NCI-H748 treated with DMSO at 0.1 percent for 48 hours (cell line): ENCODE measurements around the gene AGO3.

Experiments used
- DNase-seq: peaks from one replicate; lab custom pipeline; 2025; lab: John Stamatoyannopoulos, UW

The AGO3 gene

DNA sequence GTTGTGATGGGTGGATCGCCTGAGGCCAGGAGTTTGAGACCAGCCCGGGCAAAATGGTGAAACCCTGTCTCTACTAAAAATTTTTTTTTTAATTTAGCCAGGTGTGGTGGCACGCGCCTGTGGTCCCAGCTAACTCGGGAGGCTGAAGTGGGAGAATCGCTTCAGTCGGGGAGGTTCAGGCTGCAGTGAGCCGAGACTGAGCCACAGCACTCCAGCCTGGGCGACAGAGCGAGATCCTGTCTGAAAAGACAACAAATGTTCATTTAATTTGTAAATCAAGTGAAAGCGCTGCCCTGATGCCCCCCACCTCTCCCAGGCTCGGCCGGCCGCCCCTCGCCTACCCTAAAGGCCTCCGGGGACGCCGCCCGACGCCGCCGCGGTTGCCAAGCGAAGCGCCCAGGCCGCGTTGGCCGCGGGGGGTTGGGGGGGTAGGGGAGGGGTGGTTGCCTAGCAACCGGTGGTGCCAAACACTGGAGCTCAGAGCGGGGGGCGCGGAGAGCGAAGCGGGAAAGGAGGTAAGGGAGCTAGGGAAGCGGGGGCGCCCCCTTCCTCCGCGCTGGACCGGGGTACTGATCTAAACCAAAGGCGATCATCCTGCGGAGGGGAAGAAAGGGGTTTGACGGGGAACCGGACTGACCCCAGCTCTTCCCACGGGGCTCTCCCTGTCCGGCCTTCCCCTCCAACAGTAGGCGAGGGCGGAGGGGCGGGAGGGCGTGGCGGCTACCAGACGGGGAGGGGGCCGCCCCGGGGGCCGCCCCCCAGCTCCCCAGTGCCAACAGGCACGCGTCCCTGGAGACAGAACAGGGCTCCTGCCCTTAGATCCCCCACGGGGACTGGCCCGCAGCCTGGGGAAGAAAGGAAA is 153.0 kb downstream of the AGO3 start, which contains the start of gene TEKT2:
TEKT2 (plus strand) TSS at position 460 of the 862 bp plus-strand sequence. CDS start 828 bp downstream, outside the sequence.
- peak; percentile 50 for DNase-seq

DNA sequence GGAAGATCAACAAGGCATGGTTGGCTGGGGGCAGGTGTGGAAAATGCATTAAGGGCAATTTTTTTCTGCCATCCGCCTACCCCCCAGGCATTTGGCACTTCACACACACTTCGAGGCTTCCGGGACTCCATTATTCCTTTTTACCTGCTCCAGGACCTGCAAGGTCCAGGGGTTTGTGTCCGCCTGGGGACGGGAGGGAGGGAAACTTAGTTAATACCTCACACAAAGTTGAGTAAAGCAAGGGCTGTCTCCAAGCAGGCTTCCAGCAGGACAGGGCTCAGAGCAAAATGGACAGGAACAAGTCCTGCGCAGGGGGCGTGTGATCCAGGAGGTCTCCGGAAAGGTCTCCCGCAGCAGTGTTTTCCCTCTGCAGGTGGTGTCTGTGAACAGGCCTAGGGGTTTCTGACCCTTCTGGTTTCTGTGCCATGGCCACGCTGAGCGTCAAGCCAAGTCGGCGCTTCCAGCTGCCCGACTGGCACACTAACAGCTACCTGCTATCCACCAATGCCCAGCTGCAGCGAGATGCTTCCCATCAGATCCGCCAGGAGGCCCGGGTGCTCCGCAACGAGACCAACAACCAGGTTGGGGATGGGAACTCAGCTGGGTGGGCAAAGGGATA is 153.7 kb downstream of the AGO3 start:
- DNase-seq = no peak

DNA sequence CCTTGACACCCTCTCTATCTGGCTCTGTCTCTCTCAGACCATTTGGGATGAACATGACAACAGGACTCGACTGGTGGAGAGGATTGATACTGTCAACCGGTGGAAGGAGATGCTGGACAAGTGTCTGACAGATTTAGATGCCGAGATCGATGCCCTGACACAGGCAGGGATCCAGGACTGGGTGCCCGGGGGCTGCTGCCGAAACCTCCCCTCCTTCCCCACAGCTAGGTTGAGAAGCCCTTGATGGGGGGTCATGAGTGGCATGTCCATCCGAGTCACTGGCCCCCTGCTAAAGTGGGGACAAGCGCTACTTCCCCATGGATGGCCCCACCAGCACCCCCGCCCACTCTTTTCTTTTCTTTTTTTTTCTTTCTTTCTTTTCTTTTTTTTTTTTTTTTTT is 154.2 kb downstream of the AGO3 start:
- DNase-seq = no peak

DNA sequence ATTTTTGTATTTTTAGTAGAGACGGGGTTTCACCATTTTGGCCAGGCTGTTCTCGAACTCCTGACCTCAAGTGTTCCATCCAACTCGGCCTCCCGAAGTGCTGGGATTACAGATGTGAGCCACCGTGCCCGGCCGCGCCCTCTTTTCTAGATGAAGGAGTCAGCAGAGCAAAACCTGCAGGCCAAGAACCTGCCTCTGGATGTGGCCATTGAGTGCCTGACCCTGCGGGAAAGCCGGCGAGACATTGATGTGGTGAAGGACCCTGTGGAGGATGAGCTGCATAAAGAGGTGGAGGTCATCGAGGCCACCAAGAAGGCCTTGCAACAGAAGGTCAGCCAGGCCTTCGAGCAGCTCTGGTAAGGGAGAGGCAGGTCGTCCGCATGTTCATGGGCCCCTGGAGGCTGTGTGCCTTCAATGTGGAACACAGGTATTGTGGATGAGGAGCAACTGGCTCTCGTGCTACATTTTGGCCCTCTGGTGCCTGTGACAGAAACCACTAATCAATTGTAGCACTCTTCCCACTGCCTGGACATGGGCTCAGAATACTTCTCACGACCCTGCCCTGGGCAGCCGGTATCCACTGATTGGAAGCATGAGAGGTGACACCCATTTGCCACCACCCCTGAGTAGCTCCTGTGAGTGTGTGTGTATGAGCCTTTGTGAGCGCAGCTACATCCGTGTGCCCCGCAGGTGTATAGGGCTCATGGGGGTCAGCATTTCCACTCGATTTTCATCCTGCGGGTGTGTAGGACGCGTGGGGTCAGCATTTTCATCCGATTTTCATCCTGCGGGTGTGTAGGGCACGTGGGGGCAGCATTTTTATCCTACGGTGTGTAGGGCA is 155.0 kb downstream of the AGO3 start:
- no peak for DNase-seq

DNA sequence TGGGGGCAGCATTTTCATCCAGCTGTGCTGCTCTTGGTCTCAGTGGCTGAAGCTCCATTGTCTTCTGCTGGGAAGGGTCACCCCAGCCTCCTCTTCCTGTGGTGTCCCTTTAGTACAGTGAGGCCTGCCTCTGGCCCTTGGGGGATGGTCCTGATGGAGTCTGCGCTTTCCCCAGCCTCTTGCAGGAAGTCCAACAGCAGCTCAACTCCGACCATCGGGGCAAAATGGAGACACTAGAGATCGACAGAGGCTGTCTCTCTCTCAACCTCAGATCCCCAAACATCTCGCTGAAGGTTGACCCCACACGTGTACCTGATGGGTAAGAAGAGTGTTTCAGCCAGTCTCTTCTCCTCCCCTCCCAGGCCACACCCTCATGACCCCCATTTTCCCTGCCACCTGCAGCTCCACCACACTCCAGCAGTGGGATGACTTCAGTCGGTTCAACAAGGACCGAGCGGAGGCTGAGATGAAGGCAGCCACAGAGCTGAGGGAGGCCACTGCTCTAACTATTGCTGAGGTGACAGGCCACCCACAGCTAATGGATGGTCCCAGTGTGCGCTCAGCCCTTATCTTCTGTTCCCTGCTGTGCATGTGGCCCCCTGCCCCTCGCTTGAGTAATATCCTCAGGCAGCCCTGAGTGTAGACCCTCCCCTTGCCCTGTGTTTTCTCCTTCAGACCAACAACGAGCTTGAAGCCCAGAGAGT is 155.8 kb downstream of the AGO3 start:
- DNase-seq = no peak

- DNase-seq = no peak
These were observed 156.6 kb downstream of the AGO3 start for GRCh38 chr1:36087233-36088123.

- no peak for DNase-seq
These were observed 157.3 kb downstream of the AGO3 start for GRCh38 chr1:36088265-36088576.

- peak; percentile 36 for DNase-seq
These were observed 157.9 kb downstream of the AGO3 start, which contains the start of gene ADPRS for GRCh38 chr1:36088577-36089392. Gene ADPRS (plus strand): TSS chr1:36088892. CDS start chr1:36088905, 13 bp downstream.

DNA sequence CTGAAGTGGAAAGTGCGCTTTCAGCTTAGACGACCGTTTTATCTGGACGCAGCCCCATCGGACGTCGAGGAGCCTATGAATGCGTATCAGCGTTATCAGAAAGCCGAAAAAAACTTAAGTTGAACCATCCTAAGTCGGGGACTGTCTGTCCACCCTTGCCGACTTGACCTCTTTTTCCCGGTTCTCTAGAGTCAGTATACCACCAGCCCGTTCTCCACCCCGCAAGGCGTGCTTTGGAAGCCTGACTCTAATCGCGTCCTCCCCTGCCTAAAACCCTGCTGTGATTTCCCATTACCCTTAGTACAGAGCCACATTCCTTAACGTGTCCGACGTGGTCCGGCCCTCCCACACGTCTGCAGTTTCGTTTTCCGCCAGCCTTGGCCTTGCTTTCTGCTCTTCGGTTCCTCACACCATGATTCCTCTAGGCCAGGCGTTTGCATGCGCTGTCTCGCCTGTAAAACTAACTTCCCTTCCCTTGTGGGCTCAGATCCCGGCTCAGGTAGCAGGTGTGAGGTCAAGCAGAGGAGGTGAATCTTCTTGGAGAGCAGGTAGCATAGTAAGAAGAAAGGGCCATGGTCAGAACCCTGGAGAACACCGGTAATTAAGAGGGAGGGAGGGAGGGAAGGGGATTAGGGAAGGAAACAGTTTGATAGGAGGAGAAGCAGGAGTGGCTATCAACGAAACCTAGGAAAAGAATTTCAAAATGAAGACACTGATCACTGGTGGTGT is 158.7 kb downstream of the AGO3 start:
- no peak for DNase-seq

- DNase-seq = no peak
These were observed 160.2 kb downstream of the AGO3 start for GRCh38 chr1:36091141-36091540.

DNA sequence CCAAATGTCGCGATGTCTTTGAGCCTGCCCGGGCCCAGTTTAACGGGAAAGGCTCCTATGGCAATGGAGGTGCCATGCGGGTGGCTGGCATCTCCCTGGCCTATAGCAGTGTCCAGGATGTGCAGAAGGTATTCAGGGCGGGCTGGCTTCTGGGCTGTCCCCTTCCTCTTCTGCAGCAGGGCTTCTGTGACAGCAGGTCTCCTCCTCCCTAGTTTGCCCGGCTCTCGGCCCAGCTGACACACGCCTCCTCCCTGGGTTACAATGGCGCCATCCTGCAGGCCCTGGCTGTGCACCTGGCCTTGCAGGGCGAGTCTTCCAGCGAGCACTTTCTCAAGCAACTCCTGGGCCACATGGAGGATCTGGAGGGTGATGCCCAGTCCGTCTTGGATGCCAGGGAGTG is 160.8 kb downstream of the AGO3 start:
- DNase-seq = no peak

DNA sequence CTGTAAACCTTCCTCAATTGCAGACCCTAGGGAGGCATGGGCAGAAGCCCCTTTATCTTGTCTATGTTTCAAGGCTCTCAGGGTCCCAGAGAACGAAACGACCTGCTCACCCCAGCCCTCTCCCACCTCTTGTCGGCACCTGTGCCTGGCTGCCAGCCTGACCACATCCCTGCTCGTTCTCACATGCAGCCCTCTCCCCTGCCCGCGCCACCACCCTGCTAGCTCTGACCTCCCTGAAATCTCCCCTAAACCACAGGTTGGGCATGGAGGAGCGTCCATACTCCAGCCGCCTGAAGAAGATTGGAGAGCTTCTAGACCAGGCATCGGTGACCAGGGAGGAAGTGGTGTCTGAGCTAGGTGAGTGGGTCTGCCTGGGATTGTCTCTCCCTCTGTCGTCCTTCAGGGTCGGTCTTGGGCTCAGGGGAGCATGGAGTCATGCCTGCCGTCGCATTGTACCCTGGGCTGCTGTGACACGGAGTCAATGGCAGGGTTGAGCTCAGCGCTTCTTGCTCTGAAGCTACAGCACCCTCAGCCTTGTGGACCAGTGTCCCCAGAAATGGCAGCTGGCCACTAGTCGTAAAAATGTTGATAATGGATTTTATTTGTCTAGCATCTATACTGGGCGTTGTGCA is 161.4 kb downstream of the AGO3 start:
- no peak for DNase-seq

GRCh38 chr1:36092798-36093185 is 161.9 kb downstream of the AGO3 start:
- no peak for DNase-seq

DNA sequence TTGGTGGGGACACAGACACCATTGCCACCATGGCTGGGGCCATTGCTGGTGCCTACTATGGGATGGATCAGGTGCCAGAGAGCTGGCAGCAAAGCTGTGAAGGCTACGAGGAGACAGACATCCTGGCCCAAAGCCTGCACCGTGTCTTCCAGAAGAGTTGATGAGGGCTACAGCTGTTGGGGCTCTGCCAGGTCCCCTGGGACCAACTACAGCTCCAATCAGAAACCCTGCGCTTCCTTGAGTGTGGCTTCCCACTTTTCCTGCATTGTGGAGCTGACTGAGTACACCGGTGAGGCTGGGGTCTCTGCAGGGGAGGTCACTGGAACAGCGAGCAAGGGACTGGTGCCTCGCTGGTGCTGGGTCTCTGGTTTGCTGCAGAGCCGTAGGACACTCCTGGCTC is 162.3 kb downstream of the AGO3 start:
- no peak for DNase-seq

DNA sequence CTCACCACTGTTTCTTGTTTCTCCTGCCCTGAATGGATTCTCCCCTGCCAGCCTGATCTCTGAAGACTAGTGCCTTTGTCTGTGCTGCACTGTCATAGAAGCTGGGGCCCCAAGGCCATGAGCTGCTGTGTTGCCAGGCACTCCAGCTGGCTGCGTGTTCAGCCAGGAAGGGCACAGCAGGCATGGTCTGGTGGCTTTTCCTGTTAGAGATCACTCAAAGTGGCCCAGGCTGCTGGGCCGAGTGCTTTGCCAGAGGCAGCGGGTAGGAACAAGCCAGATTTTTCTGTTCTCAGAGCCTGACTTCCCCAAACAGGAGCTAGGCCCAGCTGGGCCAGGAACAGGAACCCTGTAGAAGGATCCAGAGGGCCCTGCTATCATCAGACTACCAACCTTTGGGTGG is 163.0 kb downstream of the AGO3 start:
- DNase-seq = no peak

- DNase-seq = no peak
These were observed 163.7 kb downstream of the AGO3 start for GRCh38 chr1:36094621-36095061.

GRCh38 chr1:36095760-36096405 is 165.0 kb downstream of the AGO3 start:
- DNase-seq = no peak
